OCI-LY7 (cell line): ENCODE data around the gene ASXL1.

ENCODE experiments used
- CTCF ChIP-seq: fragments of 200-600 bp; sonication (generic); conservative IDR thresholded peaks from 2 replicates; pipeline ENCODE4 v1.5.1; 2014; ENCODE audit warnings: mild to moderate bottlenecking, antibody characterized with exemption, low read length, moderate library complexity, mixed read lengths
- EZH2phosphoT487 ChIP-seq: fragments of 200-600 bp; sonication (generic); IDR thresholded peaks from 2 replicates; pipeline ENCODE4 v1.6.1; 2018; ENCODE audit warnings: low read depth, borderline replicate concordance, mild to moderate bottlenecking, mixed run types, antibody characterized with exemption, low read length, moderate library complexity, mixed read lengths

DNA sequence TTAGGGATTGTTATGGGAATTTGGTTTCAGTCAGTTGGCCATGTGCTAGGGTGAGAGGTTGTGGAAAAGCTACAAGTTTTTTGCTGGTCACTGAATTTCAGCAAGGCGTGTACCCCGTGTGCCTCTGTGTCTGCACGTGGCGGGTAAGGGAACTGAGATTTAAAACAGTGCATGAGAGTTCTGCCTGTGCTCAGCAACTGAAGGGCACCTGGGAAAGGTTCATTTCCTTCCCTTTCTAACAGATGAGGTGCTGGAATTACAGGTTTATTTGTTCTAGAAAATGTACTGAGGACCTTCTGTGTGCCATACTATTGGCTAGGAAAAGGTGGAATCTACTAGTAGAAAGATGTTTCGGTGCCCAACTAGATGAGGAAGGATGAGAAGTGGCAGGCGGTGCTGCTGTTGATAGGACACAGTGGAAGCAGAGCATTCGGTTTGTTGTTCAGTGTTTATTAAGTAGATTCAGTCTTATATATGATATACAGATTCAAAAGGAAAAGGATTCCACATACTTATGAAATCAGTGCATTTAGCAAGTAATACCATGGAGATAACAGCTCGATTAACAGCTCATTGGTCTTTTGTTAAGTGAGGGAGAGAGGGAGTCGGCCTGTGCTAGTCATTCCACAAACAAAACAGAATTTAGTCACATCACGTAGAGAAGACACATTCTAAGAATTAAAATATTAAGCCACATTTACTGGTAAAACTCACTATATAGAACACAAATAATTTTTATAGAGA is 84.7 kb downstream of the ASXL1 start:
- TF ChIP-seq CTCF (no peak), EZH2phosphoT487 (no peak)
